Smooth muscle cell (in vitro differentiated cells): ENCODE measurements around the gene UBE4B. TPM values are rescaled to one million over a fixed set of nuclear protein-coding genes. Genes with fewer than 3 reads are reported as not detected.

Experiments used
- DNase-seq: peaks from one replicate; lab custom pipeline; 2025; ENCODE audit not compliant: unreplicated experiment; lab: John Stamatoyannopoulos, UW
- H2AFZ ChIP-seq: fragments of 200-600 bp; sonication (generic); 2 replicates; pipeline ENCODE4 v1.6.0; 2016; ENCODE audit warnings: antibody characterized with exemption, low read depth, mild to moderate bottlenecking
- H3F3A ChIP-seq: fragments of 200-600 bp; sonication (generic); 2 replicates; pipeline ENCODE4 v1.6.0; 2017; ENCODE audit warnings: antibody characterized with exemption, low read depth
- H3K27ac ChIP-seq: fragments of 200-600 bp; sonication (generic); 2 replicates; pipeline ENCODE4 v1.5.1; 2016; ENCODE audit warnings: low read depth, mild to moderate bottlenecking
- H3K27me3 ChIP-seq: fragments of 200-600 bp; sonication (generic); 2 replicates; pipeline ENCODE4 v1.6.1; 2016; ENCODE audit warnings: low read depth, mild to moderate bottlenecking
- H3K36me3 ChIP-seq: fragments of 200-600 bp; sonication (generic); 2 replicates; pipeline ENCODE4 v1.5.1; 2016; ENCODE audit warnings: low read depth
- H3K4me1 ChIP-seq: fragments of 200-600 bp; sonication (generic); 2 replicates; pipeline ENCODE4 v1.5.1; 2016; ENCODE audit warnings: low read depth
- H3K4me2 ChIP-seq: fragments of 200-600 bp; sonication (generic); 2 replicates; pipeline ENCODE4 v1.6.0; 2016; ENCODE audit warnings: mild to moderate bottlenecking
- H3K4me3 ChIP-seq: fragments of 200-600 bp; sonication (generic); 2 replicates; pipeline ENCODE4 v1.5.1; 2016; ENCODE audit warnings: mild to moderate bottlenecking
- H3K79me2 ChIP-seq: fragments of 200-600 bp; sonication (generic); 2 replicates; pipeline ENCODE4 v1.6.0; 2016; ENCODE audit warnings: low read depth, mild to moderate bottlenecking
- H3K9ac ChIP-seq: fragments of 200-600 bp; sonication (generic); 2 replicates; pipeline ENCODE4 v1.6.0; 2016; ENCODE audit warnings: low read depth
- H3K9me3 ChIP-seq: fragments of 200-600 bp; sonication (generic); replicated peaks from 2 replicates; pipeline ENCODE4 v1.5.1; 2016; ENCODE audit warnings: low read depth
- H4K20me1 ChIP-seq: fragments of 200-600 bp; sonication (generic); 2 replicates; pipeline ENCODE4 v1.6.0; 2016; ENCODE audit warnings: low read depth
- WGBS: methylation state at CpG from one replicate; pipeline ENCODE4 v1.1.7; 2016; ENCODE audit warnings: low lambda C conversion rate; 5-methylcytosine and 5-hydroxymethylcytosine counted together
- polyA plus RNA-seq: library from polyadenylated mRNA; unstranded; fragments of >200 nt; fragmentation: Nextera tagmentation; extraction: Ambion mirVana; gene quantifications from 2 replicates; pipeline ENCODE4 v1.2.1, GENCODE V29; 2016
- total RNA-seq: library from RNA; depleted of rRNA; stranded (reverse); fragments of >200 nt; gene quantifications from 2 replicates; pipeline ENCODE4 v1.2.3, GENCODE V29; 2014
- TF ChIP-seq, protein P1 (sequence below): fragments of 200-600 bp; sonication (generic); IDR thresholded peaks from 2 replicates; pipeline ENCODE4 v1.5.1; 2017; ENCODE audit warnings: borderline replicate concordance, mild to moderate bottlenecking, antibody characterized with exemption; ENCODE audit not compliant: insufficient read depth, poor library complexity, severe bottlenecking

UBE4B gene
- total and polyA plus RNA-seq, 2 experiments from 2014 or later, result 20.9 to 54.7 TPM

DNA sequence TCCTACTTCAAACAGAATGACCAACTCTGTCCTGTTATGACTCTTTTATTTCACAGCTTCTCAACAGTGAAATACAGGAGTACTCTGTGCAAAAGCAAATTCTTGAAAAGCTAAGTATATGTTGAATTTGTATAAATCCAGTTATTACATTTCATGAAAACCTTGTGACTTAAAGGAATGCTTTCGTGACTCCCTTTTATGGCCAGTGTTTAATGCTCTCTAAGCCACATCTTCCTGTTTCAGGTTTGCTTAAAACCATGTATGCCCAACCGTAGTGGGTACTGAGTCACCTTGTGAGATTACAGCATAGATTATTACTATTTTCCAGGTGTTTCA lies 137.4 kb downstream of the UBE4B start:
- H3K9ac ChIP-seq, result peak overlapping the region; percentile 41
- H3K36me3 ChIP-seq, result peaks cover 5% of the 10 kb centered on the region
- H3K27ac ChIP-seq, result peak overlapping the region; percentile 88
- H3K79me2 ChIP-seq, result no peaks in the 10 kb centered on the region
- no peaks in the 10 kb centered on the region for H3K9me3 ChIP-seq
- peaks cover 5% of the 10 kb centered on the region for H3F3A ChIP-seq
- H3K4me2 ChIP-seq, result peak overlapping the region; percentile 9
- no peak overlapping the region for H3K4me3 ChIP-seq
- H3K4me1 ChIP-seq, result peaks cover 4% of the 10 kb centered on the region
- TF ChIP-seq, protein P1, sequence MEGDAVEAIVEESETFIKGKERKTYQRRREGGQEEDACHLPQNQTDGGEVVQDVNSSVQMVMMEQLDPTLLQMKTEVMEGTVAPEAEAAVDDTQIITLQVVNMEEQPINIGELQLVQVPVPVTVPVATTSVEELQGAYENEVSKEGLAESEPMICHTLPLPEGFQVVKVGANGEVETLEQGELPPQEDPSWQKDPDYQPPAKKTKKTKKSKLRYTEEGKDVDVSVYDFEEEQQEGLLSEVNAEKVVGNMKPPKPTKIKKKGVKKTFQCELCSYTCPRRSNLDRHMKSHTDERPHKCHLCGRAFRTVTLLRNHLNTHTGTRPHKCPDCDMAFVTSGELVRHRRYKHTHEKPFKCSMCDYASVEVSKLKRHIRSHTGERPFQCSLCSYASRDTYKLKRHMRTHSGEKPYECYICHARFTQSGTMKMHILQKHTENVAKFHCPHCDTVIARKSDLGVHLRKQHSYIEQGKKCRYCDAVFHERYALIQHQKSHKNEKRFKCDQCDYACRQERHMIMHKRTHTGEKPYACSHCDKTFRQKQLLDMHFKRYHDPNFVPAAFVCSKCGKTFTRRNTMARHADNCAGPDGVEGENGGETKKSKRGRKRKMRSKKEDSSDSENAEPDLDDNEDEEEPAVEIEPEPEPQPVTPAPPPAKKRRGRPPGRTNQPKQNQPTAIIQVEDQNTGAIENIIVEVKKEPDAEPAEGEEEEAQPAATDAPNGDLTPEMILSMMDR, result no peak
- no peak for DNase-seq
- WGBS, result 34% methylated on average over 2 of the region's 2 CpGs
- H4K20me1 ChIP-seq, result no peaks in the 10 kb centered on the region
- H3K27me3 ChIP-seq, result no peaks in the 10 kb centered on the region
- H2AFZ ChIP-seq, result no peak overlapping the region

DNA sequence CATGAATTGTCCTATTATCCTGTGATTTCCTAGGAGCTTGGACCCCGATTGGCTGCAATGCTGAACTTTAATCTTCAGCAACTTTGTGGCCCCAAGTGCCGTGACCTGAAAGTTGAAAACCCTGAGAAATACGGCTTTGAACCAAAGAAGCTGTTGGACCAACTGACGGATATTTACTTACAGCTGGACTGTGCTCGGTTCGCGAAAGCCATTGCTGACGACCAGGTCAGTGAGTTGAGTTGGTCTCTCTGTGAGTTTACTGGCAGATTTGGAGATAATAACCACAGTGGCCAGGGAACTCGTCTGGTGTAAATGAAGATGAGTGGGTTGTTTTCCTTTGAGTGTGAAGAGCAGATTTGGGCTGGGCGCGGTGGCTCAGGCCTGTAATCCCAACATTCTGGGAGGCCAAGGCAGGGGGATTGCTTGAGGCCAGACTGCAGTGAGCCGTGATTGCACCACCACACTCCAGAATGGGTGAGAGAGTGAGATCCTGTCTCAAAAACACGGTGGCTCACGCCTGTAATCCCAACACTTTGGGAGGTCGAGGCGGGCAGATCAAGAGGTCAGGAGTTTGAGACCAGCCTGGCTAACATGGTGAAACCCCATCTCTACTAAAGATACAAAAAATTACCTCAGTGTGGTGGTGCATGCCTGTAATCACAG lies 138.5 kb downstream of the UBE4B start:
- no peaks in the 10 kb centered on the region for H3K9me3 ChIP-seq

DNA sequence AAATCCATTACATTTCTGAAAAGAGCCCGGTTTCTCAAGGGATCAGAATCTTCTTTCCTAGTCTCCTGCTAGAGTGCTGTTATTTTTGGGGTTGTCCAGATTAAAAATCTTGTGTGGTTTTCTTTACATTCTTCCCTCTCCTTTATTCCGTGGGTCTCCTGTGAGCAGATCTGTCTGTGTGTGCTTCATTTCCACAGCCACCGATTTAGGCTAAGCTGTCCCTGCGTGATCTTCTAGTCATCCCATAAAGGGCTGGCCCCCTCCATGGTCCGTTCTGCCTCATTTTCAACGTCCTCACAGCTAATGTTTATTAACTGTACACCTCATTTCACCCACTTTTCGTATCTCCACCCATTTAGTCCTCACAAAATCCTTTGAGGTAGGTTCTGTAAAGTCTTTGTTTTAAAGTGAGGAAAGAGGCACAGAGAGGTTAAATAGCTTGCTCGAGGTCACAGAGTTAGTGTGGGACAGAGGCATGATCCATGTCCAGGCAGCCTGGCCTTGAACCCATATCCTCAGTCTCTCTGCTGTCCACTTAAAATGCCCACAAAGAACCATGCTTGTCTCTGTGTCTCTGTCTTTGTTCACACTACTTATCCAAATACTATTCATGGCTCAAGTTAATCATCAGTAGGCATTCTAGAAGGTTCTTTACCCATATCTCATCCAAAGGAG lies 139.4 kb downstream of the UBE4B start:
- Histone ChIP-seq H3K79me2 (no peaks in the 10 kb centered on the region), H3K4me1 (peaks cover 4% of the 10 kb centered on the region), H4K20me1 (no peaks in the 10 kb centered on the region), H3K27me3 (no peaks in the 10 kb centered on the region), H3K9me3 (no peaks in the 10 kb centered on the region), H3K36me3 (peaks cover 5% of the 10 kb centered on the region), H3K9ac (no peak overlapping the region), H3K27ac (no peak overlapping the region), H3K4me2 (no peak overlapping the region), H3K4me3 (no peak overlapping the region), H2AFZ (no peak overlapping the region), H3F3A (peaks cover 5% of the 10 kb centered on the region)
- no peak for DNase-seq
- WGBS, result 98% methylated on average over 8 of the region's 8 CpGs
- TF ChIP-seq, protein P1, result no peak

More for the DNA sequence above, 138.5 kb downstream of the UBE4B start:
- no peak for DNase-seq
- H3K9ac ChIP-seq, result no peak overlapping the region
- WGBS, result 84% methylated on average over 16 of the region's 16 CpGs
- peak overlapping the region; percentile 9 for H3K4me2 ChIP-seq
- H3K4me3 ChIP-seq, result no peak overlapping the region
- peaks cover 5% of the 10 kb centered on the region for H3K36me3 ChIP-seq
- TF ChIP-seq, protein P1, result no peak
- H3F3A ChIP-seq, result peaks cover 5% of the 10 kb centered on the region
- no peaks in the 10 kb centered on the region for H4K20me1 ChIP-seq
- peaks cover 4% of the 10 kb centered on the region for H3K4me1 ChIP-seq
- no peak overlapping the region for H2AFZ ChIP-seq
- H3K27me3 ChIP-seq, result no peaks in the 10 kb centered on the region
- peak overlapping the region; percentile 88 for H3K27ac ChIP-seq
- H3K79me2 ChIP-seq, result no peaks in the 10 kb centered on the region

DNA sequence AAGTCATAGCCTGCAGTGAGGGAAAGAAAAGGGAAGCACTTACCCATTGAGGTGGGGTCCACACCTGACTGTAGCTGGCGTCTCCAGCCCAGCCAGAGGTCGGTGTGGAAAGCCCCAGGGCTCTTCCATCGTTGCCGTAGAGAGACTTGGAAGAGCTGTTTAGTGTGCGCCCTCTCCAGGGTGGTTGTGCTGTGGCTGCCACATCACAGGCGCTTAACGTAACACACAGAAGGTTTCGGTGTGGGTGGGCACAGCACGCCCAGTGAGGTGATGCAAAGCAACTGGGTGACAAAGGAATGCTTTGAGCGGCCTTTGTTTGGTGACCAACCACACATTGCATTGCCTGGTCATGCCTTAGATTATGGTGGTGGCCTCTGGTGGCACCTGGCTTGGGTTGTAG lies 140.8 kb downstream of the UBE4B start:
- H3F3A ChIP-seq, result peaks cover 5% of the 10 kb centered on the region
- H3K4me2 ChIP-seq, result no peak overlapping the region
- no peaks in the 10 kb centered on the region for H3K79me2 ChIP-seq
- no peaks in the 10 kb centered on the region for H3K9me3 ChIP-seq
- H3K27me3 ChIP-seq, result no peaks in the 10 kb centered on the region
- H3K27ac ChIP-seq, result no peak overlapping the region
- H2AFZ ChIP-seq, result no peak overlapping the region
- no peak overlapping the region for H3K9ac ChIP-seq
- TF ChIP-seq, protein P1, result no peak
- DNase-seq, result no peak
- no peaks in the 10 kb centered on the region for H3K36me3 ChIP-seq
- H4K20me1 ChIP-seq, result no peaks in the 10 kb centered on the region
- no peak overlapping the region for H3K4me3 ChIP-seq
- WGBS, result 99% methylated on average over 10 of the region's 10 CpGs
- peaks cover 15% of the 10 kb centered on the region for H3K4me1 ChIP-seq
